Liver (tissue), 3 donors: ENCODE measurements around the gene EDN3.

Experiments used
- FOXA1 ChIP-seq: IDR thresholded peaks from 2 replicates; pipeline ENCODE4 v1.6.1; 2016; ENCODE audit warnings: antibody characterized with exemption
- GABPA ChIP-seq, 2 donors: IDR thresholded peaks in 1 of 2; conservative IDR thresholded peaks in 1 of 2; 2 replicates each; pipeline ENCODE4 v1.6.1; 2016; ENCODE audit warnings: antibody characterized with exemption in 2 of 2, mild to moderate bottlenecking in 1 of 2, moderate library complexity in 1 of 2
- HNF4A ChIP-seq, 2 donors: conservative IDR thresholded peaks; 2 replicates each; pipeline ENCODE4 v1.6.1; 2016; ENCODE audit warnings: antibody characterized with exemption in 2 of 2, mild to moderate bottlenecking in 2 of 2
- JUND ChIP-seq, 2 donors: IDR thresholded peaks; 2 replicates each; pipeline ENCODE4 v1.6.1; 2016; ENCODE audit warnings: antibody characterized with exemption in 2 of 2
- RAD21 ChIP-seq, 2 donors: IDR thresholded peaks; 2 replicates each; pipeline ENCODE4 v1.6.1; 2016; ENCODE audit warnings: antibody characterized with exemption in 2 of 2, mild to moderate bottlenecking in 2 of 2
- RXRA ChIP-seq, 2 donors: IDR thresholded peaks; 2 replicates each; pipeline ENCODE4 v1.6.1; 2017 to 2018; ENCODE audit warnings: antibody characterized with exemption in 2 of 2, mild to moderate bottlenecking in 1 of 2
- SP1 ChIP-seq: IDR thresholded peaks from 2 replicates; pipeline ENCODE4 v1.6.1; 2018; ENCODE audit warnings: antibody characterized with exemption, mild to moderate bottlenecking
- TAF1 ChIP-seq: conservative IDR thresholded peaks from 2 replicates; pipeline ENCODE4 v1.6.1; 2016; ENCODE audit warnings: antibody characterized with exemption, mild to moderate bottlenecking
- YY1 ChIP-seq: IDR thresholded peaks from 2 replicates; pipeline ENCODE4 v1.6.1; 2016; ENCODE audit warnings: antibody characterized with exemption, mild to moderate bottlenecking
- TF ChIP-seq, protein P1 (sequence below): fragments of 150-350 bp; IDR thresholded peaks from 2 replicates; pipeline ENCODE4 v1.5.1; 2017; ENCODE audit warnings: improper control_type of control experiment, low read depth, low read length; ENCODE audit not compliant: missing input control
- TF ChIP-seq, protein P2 (sequence below): IDR thresholded peaks from 2 replicates; pipeline ENCODE4 v1.6.1; 2016; ENCODE audit warnings: antibody characterized with exemption
- TF ChIP-seq, protein P3 (sequence below): IDR thresholded peaks from 2 replicates; pipeline ENCODE4 v1.6.1; 2016; ENCODE audit warnings: antibody characterized with exemption
- TF ChIP-seq, protein P4 (sequence below): IDR thresholded peaks from 2 replicates; pipeline ENCODE4 v1.6.1; 2016; ENCODE audit warnings: antibody characterized with exemption, mild to moderate bottlenecking
- TF ChIP-seq, protein P5 (sequence below): IDR thresholded peaks from 2 replicates; pipeline ENCODE4 v1.6.1; 2016; ENCODE audit warnings: antibody characterized with exemption
- donor health status: healthy.
- donor health status: healthy.

DNA sequence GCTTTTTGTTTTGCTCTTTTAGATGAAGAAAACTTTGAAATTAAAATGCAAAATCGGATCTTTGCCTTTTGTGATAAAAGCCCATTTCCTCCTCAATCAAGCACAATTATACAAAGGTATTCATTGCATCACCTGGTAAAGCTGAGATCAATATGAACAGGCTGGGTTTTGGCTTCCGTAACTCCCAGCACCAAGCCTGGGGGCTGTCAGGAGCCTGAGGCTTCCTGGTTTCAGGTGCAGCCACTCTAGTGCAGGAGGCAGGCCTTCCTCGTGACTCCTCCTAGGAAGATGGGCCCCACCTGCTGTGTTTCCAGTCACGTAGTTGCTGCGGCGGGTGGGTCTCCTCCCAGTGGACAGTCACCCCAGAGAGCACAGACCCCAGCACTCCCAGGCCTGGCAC lies 54.0 kb downstream of the EDN3 start:
- TF ChIP-seq, protein P1, sequence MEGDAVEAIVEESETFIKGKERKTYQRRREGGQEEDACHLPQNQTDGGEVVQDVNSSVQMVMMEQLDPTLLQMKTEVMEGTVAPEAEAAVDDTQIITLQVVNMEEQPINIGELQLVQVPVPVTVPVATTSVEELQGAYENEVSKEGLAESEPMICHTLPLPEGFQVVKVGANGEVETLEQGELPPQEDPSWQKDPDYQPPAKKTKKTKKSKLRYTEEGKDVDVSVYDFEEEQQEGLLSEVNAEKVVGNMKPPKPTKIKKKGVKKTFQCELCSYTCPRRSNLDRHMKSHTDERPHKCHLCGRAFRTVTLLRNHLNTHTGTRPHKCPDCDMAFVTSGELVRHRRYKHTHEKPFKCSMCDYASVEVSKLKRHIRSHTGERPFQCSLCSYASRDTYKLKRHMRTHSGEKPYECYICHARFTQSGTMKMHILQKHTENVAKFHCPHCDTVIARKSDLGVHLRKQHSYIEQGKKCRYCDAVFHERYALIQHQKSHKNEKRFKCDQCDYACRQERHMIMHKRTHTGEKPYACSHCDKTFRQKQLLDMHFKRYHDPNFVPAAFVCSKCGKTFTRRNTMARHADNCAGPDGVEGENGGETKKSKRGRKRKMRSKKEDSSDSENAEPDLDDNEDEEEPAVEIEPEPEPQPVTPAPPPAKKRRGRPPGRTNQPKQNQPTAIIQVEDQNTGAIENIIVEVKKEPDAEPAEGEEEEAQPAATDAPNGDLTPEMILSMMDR: no peak
- TF ChIP-seq, protein P2, sequence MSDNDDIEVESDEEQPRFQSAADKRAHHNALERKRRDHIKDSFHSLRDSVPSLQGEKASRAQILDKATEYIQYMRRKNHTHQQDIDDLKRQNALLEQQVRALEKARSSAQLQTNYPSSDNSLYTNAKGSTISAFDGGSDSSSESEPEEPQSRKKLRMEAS: no peak
- TF ChIP-seq RAD21 (IDR thresholded peaks at IDR 0.05) (no peak), GABPA (IDR thresholded peaks at IDR 0.05 in 1 of 2, conservative IDR thresholded peaks at IDR 0.05 in 1 of 2) (no peak), TAF1 (no peak), HNF4A (conservative IDR thresholded peaks at IDR 0.05) (no peak), YY1 (no peak), JUND (IDR thresholded peaks at IDR 0.05) (no peak), SP1 (no peak), FOXA1 (no peak), RXRA (IDR thresholded peaks at IDR 0.05) (no peak)
- TF ChIP-seq, protein P3, sequence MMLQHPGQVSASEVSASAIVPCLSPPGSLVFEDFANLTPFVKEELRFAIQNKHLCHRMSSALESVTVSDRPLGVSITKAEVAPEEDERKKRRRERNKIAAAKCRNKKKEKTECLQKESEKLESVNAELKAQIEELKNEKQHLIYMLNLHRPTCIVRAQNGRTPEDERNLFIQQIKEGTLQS: no peak
- TF ChIP-seq, protein P4, sequence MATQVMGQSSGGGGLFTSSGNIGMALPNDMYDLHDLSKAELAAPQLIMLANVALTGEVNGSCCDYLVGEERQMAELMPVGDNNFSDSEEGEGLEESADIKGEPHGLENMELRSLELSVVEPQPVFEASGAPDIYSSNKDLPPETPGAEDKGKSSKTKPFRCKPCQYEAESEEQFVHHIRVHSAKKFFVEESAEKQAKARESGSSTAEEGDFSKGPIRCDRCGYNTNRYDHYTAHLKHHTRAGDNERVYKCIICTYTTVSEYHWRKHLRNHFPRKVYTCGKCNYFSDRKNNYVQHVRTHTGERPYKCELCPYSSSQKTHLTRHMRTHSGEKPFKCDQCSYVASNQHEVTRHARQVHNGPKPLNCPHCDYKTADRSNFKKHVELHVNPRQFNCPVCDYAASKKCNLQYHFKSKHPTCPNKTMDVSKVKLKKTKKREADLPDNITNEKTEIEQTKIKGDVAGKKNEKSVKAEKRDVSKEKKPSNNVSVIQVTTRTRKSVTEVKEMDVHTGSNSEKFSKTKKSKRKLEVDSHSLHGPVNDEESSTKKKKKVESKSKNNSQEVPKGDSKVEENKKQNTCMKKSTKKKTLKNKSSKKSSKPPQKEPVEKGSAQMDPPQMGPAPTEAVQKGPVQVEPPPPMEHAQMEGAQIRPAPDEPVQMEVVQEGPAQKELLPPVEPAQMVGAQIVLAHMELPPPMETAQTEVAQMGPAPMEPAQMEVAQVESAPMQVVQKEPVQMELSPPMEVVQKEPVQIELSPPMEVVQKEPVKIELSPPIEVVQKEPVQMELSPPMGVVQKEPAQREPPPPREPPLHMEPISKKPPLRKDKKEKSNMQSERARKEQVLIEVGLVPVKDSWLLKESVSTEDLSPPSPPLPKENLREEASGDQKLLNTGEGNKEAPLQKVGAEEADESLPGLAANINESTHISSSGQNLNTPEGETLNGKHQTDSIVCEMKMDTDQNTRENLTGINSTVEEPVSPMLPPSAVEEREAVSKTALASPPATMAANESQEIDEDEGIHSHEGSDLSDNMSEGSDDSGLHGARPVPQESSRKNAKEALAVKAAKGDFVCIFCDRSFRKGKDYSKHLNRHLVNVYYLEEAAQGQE: no peak
- TF ChIP-seq, protein P5, sequence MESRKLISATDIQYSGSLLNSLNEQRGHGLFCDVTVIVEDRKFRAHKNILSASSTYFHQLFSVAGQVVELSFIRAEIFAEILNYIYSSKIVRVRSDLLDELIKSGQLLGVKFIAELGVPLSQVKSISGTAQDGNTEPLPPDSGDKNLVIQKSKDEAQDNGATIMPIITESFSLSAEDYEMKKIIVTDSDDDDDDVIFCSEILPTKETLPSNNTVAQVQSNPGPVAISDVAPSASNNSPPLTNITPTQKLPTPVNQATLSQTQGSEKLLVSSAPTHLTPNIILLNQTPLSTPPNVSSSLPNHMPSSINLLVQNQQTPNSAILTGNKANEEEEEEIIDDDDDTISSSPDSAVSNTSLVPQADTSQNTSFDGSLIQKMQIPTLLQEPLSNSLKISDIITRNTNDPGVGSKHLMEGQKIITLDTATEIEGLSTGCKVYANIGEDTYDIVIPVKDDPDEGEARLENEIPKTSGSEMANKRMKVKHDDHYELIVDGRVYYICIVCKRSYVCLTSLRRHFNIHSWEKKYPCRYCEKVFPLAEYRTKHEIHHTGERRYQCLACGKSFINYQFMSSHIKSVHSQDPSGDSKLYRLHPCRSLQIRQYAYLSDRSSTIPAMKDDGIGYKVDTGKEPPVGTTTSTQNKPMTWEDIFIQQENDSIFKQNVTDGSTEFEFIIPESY: no peak
